Panc1 (cell line): Measurements from ENCODE around the gene ARMC8.

Experiments used
- SIN3A ChIP-seq: IDR thresholded peaks from 2 replicates; pipeline ENCODE4 v1.6.1; 2012; ENCODE audit warnings: low read depth, mild to moderate bottlenecking, low read length, moderate library complexity, borderline replicate concordance; ENCODE audit not compliant: insufficient read depth
- TCF7L2 ChIP-seq: IDR thresholded peaks from 2 replicates; pipeline ENCODE4 v1.6.1; 2011; ENCODE audit warnings: mild to moderate bottlenecking, low read depth, low read length, inconsistent platforms
- TF ChIP-seq, protein P1 (sequence below): fragments of 450-650 bp; IDR thresholded peaks from 2 replicates; pipeline ENCODE4 v1.5.1; 2017; ENCODE audit warnings: mild to moderate bottlenecking

DNA sequence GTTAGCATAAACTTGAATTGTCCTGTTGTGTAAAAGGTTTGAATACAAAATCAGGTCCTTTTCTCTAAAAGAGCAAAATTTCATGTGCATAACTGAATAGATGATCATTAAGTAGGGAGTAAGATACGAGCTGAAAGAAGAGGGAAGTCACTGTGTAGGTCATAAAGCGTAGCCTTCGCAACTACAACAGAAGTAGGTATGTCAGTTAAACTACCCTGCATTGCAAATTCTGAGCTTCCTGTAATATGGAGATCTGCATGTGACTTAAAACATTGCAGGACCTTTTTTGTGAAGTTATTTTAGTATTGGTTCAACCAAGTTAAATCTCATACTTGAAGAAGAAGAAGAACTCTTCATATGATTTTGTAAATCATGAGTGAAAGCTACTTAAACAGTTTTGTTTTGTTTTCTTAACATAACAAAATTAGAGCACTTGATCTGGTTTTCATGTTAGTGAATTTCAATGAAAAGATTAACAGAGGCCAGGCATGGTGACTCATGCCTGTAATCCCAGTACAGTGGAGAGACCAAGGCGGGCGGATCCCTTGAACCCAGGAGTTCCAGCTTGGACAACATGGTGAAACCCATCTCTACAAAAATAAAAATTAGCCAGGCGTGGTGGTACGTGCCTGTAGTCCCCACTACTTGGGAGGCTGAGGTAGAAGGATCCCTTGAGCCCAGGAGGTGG is 26.4 kb downstream of the ARMC8 start:
- no peak for TF ChIP-seq TCF7L2
- TF ChIP-seq SIN3A, result no peak
- TF ChIP-seq, protein P1, sequence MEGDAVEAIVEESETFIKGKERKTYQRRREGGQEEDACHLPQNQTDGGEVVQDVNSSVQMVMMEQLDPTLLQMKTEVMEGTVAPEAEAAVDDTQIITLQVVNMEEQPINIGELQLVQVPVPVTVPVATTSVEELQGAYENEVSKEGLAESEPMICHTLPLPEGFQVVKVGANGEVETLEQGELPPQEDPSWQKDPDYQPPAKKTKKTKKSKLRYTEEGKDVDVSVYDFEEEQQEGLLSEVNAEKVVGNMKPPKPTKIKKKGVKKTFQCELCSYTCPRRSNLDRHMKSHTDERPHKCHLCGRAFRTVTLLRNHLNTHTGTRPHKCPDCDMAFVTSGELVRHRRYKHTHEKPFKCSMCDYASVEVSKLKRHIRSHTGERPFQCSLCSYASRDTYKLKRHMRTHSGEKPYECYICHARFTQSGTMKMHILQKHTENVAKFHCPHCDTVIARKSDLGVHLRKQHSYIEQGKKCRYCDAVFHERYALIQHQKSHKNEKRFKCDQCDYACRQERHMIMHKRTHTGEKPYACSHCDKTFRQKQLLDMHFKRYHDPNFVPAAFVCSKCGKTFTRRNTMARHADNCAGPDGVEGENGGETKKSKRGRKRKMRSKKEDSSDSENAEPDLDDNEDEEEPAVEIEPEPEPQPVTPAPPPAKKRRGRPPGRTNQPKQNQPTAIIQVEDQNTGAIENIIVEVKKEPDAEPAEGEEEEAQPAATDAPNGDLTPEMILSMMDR, result no peak
